ENCODE data around the gene TK2.

- TF ChIP-seq EZH2phosphoT487 (IDR thresholded peaks at IDR 0.05; ENCODE audit: borderline replicate concordance, low read length): no peak
- TF ChIP-seq CTCF (IDR thresholded peaks at IDR 0.05; ENCODE audit: low read depth, low read length, poor library complexity, severe bottlenecking): no peak
Observed at GRCh38 chr16:66581246-66581952, 31.5 kb upstream of the TK2 start.

Data from DOHH2 (cell line).